GM12891 (cell line): ENCODE measurements around the gene ZPBP.

Experiments used
- POLR2AphosphoS5 ChIP-seq: IDR thresholded peaks from 2 replicates; pipeline ENCODE4 v1.6.1; 2011; ENCODE audit warnings: low read depth, low read length, control low read depth
- TAF1 ChIP-seq: IDR thresholded peaks from 2 replicates; pipeline ENCODE4 v1.6.1; 2011; ENCODE audit warnings: low read depth, low read length, control low read depth

DNA sequence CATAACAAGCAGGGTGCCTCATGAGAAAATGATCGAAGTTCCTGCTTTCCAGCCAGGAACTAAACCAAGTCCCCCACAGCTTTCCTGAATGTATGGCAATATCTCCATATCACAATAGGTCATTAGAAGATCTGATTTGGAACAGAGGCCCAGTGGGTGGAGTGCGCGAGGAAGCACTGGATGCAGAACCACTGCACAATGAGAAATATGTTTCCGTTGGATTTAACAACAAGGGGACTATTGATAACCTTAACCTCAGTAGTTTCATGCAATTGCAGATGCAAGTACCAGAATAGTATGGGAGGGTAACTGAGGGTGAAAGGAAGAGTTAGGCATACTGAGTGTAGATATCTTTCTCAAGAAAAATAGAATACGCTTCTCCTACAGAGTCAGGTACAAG is 45.3 kb downstream of the ZPBP start:
- TF ChIP-seq TAF1 (no peak), POLR2AphosphoS5 (no peak)
